Natural killer cell (primary cell): ENCODE measurements around the gene GRIN2A. TPM values are rescaled to one million over a fixed set of nuclear protein-coding genes. Genes with fewer than 3 reads are reported as not detected.

Source experiments
- ATAC-seq, 3 donors: fragments of 150-1000 bp in 2 of 3; fragments of 200-7000 bp in 1 of 3; cut with Tn5 transposase; 1 replicate in 1 of 3; 2 replicates in 2 of 3; pipeline ENCODE4 v1.10.0; 2021; ENCODE audit warnings: mild to moderate bottlenecking in 2 of 3, moderate library complexity in 2 of 3
- DNase-seq, 2 donors: peaks; one replicate each; pipeline versions ENCODE4 v3.0.0 to v3.0.0-alpha.2; 2013 to 2021; ENCODE audit warnings: mixed read lengths in 1 of 2
- H3K27ac ChIP-seq: one replicate; pipeline ENCODE4 v1.5.1; 2013; ENCODE audit warnings: mild to moderate bottlenecking, low read length
- H3K27me3 ChIP-seq: one replicate; pipeline ENCODE4 v1.6.1; 2013; ENCODE audit warnings: low read length; ENCODE audit not compliant: control insufficient read depth, insufficient read depth
- H3K36me3 ChIP-seq: one replicate; pipeline ENCODE4 v1.6.1; 2013; ENCODE audit warnings: low read length; ENCODE audit not compliant: control insufficient read depth, insufficient read depth
- H3K4me1 ChIP-seq: one replicate; pipeline ENCODE4 v1.6.1; 2013; ENCODE audit warnings: low read length; ENCODE audit not compliant: control insufficient read depth, insufficient read depth
- H3K4me3 ChIP-seq: one replicate; pipeline ENCODE4 v1.5.1; 2013; ENCODE audit warnings: low read length
- H3K9me3 ChIP-seq: one replicate; pipeline ENCODE4 v1.6.1; 2013; ENCODE audit warnings: low read length; ENCODE audit not compliant: control insufficient read depth, insufficient read depth
- H3K27ac Mint-ChIP-seq, 2 donors: one replicate each; pipeline ENCODE4 v1.8.0; 2022; ENCODE audit warnings: mild to moderate bottlenecking in 2 of 2, mixed read lengths in 2 of 2, moderate library complexity in 1 of 2
- H3K27me3 Mint-ChIP-seq, 2 donors: one replicate each; pipeline ENCODE4 v1.8.0; 2022; ENCODE audit warnings: low read depth in 2 of 2, mixed read lengths in 2 of 2
- H3K36me3 Mint-ChIP-seq: one replicate; pipeline ENCODE4 v1.8.0; 2022; ENCODE audit warnings: mixed read lengths
- H3K4me1 Mint-ChIP-seq, 2 donors: one replicate each; pipeline ENCODE4 v1.8.0; 2022; ENCODE audit warnings: mixed read lengths in 2 of 2
- H3K4me3 Mint-ChIP-seq: one replicate; pipeline ENCODE4 v1.8.0; 2022; ENCODE audit warnings: mild to moderate bottlenecking, moderate library complexity, mixed read lengths
- H3K9me3 Mint-ChIP-seq, 2 donors: one replicate each; pipeline ENCODE4 v1.8.0; 2022; ENCODE audit warnings: mixed read lengths in 2 of 2
- WGBS: methylation state at CpG from one replicate; pipeline ENCODE4 v1.1.7; 2013; ENCODE audit warnings: missing lambda C conversion rate; ENCODE audit not compliant: insufficient coverage; 5-methylcytosine and 5-hydroxymethylcytosine counted together
- intact Hi-C: fragments of 100-400 bp; cut with micrococcal nuclease; formaldehyde crosslinking; loops from one replicate; pipeline ENCODE4 v1.14.2; 2022
- total RNA-seq, 4 donors: library from RNA; stranded (reverse); fragments of 120-200 nt in 1 of 4; gene quantifications; one replicate each; pipeline versions ENCODE4 v1.2.3 to v1.2.4, GENCODE V29; 2013 to 2022
- TF ChIP-seq, protein P1 (sequence below): fragments of 200-600 bp; IDR thresholded peaks from one replicate; pipeline ENCODE4 v1.8.0; 2022; ENCODE audit warnings: antibody characterized with exemption

Gene GRIN2A
- total RNA-seq, 3 donors from 2014 or later (not counting 1 experiment from before 2014, with no cell fraction given), result not detected

- intact Hi-C loops, result no loop called here
- ATAC-seq (no peak), DNase-seq (no peak)
- H3K27ac ChIP-seq, result no peak overlapping the region
- no peaks in the 10 kb centered on the region for H3K36me3 Mint-ChIP-seq
- H3K36me3 ChIP-seq, result no peaks in the 10 kb centered on the region
- no peaks in the 10 kb centered on the region for H3K4me1 ChIP-seq
- H3K9me3 ChIP-seq, result no peaks in the 10 kb centered on the region
- no peaks in the 10 kb centered on the region for H3K27me3 ChIP-seq
- no peak overlapping the region for H3K4me3 ChIP-seq
- H3K4me3 Mint-ChIP-seq, result no peak overlapping the region
- TF ChIP-seq, protein P1, sequence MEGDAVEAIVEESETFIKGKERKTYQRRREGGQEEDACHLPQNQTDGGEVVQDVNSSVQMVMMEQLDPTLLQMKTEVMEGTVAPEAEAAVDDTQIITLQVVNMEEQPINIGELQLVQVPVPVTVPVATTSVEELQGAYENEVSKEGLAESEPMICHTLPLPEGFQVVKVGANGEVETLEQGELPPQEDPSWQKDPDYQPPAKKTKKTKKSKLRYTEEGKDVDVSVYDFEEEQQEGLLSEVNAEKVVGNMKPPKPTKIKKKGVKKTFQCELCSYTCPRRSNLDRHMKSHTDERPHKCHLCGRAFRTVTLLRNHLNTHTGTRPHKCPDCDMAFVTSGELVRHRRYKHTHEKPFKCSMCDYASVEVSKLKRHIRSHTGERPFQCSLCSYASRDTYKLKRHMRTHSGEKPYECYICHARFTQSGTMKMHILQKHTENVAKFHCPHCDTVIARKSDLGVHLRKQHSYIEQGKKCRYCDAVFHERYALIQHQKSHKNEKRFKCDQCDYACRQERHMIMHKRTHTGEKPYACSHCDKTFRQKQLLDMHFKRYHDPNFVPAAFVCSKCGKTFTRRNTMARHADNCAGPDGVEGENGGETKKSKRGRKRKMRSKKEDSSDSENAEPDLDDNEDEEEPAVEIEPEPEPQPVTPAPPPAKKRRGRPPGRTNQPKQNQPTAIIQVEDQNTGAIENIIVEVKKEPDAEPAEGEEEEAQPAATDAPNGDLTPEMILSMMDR, result no peak
- H3K4me1 Mint-ChIP-seq, result no peaks in the 10 kb centered on the region
- no peaks in the 10 kb centered on the region for H3K9me3 Mint-ChIP-seq
- H3K27ac Mint-ChIP-seq, result no peak overlapping the region
- no peaks in the 10 kb centered on the region for H3K27me3 Mint-ChIP-seq
Observed at GRCh38 chr16:10141671-10142070, 40.6 kb downstream of the GRIN2A start.

DNA sequence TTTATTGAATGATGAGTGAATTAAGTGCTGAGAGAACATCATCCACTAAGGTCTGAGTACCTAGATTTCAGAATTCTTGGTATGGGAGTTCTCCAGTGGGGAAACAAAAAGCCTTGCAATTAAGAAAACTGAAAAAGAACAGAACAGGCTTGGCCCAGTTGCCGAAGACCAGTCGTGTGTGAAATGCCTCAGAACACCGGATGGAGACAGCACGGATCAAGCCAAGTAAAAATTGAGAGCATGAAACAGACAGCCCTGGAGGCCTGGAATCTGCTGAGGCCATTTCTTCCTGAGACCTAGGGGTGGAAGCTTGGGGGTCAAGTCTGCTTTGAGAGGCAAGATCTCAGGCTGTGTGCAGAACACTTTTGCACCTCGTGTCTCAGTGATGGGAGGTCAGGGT, 43.3 kb downstream of the GRIN2A start:
- H3K4me3 Mint-ChIP-seq, result no peak overlapping the region
- DNase-seq (no peak), ATAC-seq (no peak)
- Histone ChIP-seq H3K4me1 (no peaks in the 10 kb centered on the region), H3K9me3 (no peaks in the 10 kb centered on the region), H3K27ac (no peak overlapping the region), H3K27me3 (no peaks in the 10 kb centered on the region), H3K4me3 (no peak overlapping the region), H3K36me3 (no peaks in the 10 kb centered on the region)
- no peaks in the 10 kb centered on the region for H3K9me3 Mint-ChIP-seq
- 91% methylated on average over 4 of the region's 5 CpGs for WGBS
- intact Hi-C loops, result no loop called here
- no peak overlapping the region for H3K27ac Mint-ChIP-seq
- no peaks in the 10 kb centered on the region for H3K27me3 Mint-ChIP-seq
- no peaks in the 10 kb centered on the region for H3K36me3 Mint-ChIP-seq
- TF ChIP-seq, protein P1, result no peak
- H3K4me1 Mint-ChIP-seq, result no peaks in the 10 kb centered on the region

DNA sequence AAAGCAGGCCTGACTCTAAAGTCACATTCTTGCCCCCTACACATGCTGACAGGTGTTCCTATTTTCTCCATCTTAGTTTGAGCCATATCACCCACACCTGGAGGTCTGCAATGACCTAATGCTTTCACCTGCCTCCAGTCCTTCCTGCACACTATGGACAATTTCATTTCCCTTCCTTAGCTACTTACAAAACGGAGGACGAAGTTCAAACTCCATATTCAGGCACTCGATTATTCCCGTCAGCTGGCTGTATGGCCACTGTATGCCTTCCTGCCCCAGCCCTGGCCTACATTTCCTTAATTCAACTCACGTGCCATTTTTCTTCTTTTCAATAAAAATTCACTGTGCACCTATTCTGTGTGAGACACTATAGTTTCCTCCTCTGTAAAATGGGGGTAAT, 44.9 kb downstream of the GRIN2A start:
- TF ChIP-seq, protein P1, result no peak
- H3K4me1 Mint-ChIP-seq, result no peaks in the 10 kb centered on the region
- H3K27ac Mint-ChIP-seq, result no peak overlapping the region
- no peaks in the 10 kb centered on the region for H3K27me3 ChIP-seq
- H3K9me3 Mint-ChIP-seq, result no peaks in the 10 kb centered on the region
- no peaks in the 10 kb centered on the region for H3K4me1 ChIP-seq
- no peak for ATAC-seq
- H3K27ac ChIP-seq, result no peak overlapping the region
- no peaks in the 10 kb centered on the region for H3K27me3 Mint-ChIP-seq
- no peaks in the 10 kb centered on the region for H3K36me3 Mint-ChIP-seq
- WGBS, result 86% methylated on average over 5 of the region's 5 CpGs
- H3K4me3 ChIP-seq, result no peak overlapping the region
- H3K4me3 Mint-ChIP-seq, result no peak overlapping the region
- intact Hi-C loops, result no loop called here
- H3K36me3 ChIP-seq, result no peaks in the 10 kb centered on the region
- DNase-seq, result no peak
- H3K9me3 ChIP-seq, result no peaks in the 10 kb centered on the region

DNA sequence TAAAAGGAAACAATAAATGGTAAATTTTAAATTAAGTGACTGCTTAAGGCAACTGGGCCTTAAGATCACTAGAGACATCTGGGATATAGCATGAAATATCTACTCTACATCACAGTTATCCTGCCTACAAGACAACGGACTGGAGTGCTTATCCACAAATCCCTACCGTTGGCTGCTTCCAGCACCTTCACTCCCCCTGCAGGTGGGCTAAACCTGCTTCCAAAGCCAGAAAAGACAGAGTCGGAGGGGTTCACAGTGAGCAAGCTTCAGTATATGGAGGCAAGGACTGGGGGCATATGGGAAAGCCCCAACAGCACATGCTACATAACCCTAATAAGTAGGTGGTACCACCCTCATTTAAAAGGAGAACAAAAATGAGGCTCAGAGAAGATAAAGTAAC, 45.3 kb downstream of the GRIN2A start:
- Histone ChIP-seq H3K27ac (no peak overlapping the region), H3K4me1 (no peaks in the 10 kb centered on the region), H3K27me3 (no peaks in the 10 kb centered on the region), H3K4me3 (no peak overlapping the region), H3K9me3 (no peaks in the 10 kb centered on the region), H3K36me3 (no peaks in the 10 kb centered on the region)
- no peak overlapping the region for H3K27ac Mint-ChIP-seq
- DNase-seq (no peak), ATAC-seq (no peak)
- no peaks in the 10 kb centered on the region for H3K36me3 Mint-ChIP-seq
- no peaks in the 10 kb centered on the region for H3K9me3 Mint-ChIP-seq
- intact Hi-C loops, result no loop called here
- TF ChIP-seq, protein P1, result no peak
- no peaks in the 10 kb centered on the region for H3K27me3 Mint-ChIP-seq
- no peaks in the 10 kb centered on the region for H3K4me1 Mint-ChIP-seq
- 53% methylated on average over 3 of the region's 3 CpGs for whole genome bisulfite sequencing
- H3K4me3 Mint-ChIP-seq, result no peak overlapping the region
